Head of caudate nucleus (tissue), 42 donors: ENCODE results near the gene MAOA.
"Not testable (repeated sequence)": the region's sequence is repeated elsewhere in the genome, so short reads cannot be mapped to it uniquely, and the experiment has no call there.

Experiments used
- DNase-seq, 42 donors: peaks; one replicate each; pipeline versions ENCODE4 v3.0.0 to v3.0.0-alpha.2; 2020 to 2021; ENCODE audit warnings: mixed read lengths in 7 of 42
- intact Hi-C: fragments of 100-400 bp; cut with DNase I; formaldehyde crosslinking; loops from one replicate; pipeline ENCODE4 v1.15.0; 2022

MAOA gene

GRCh38 chrX:43706786-43707370, 50.8 kb downstream of the MAOA start:
- DNase-seq, result no peak
- intact Hi-C loops, result no loop called here

GRCh38 chrX:43707812-43708548, 51.9 kb downstream of the MAOA start:
- no peak for DNase-seq
- intact Hi-C loops, result no loop called here

- no peak for DNase-seq
- intact Hi-C loops, result no loop called here
These were observed 60.0 kb downstream of the MAOA start for GRCh38 chrX:43716144-43716543.

GRCh38 chrX:43716696-43717095, 60.6 kb downstream of the MAOA start:
- DNase-seq, result no peak
- intact Hi-C loops, result no loop called here

GRCh38 chrX:43717161-43717560, 61.1 kb downstream of the MAOA start:
- intact Hi-C loops, result no loop called here
- DNase-seq, result no peak

- no peak for DNase-seq
- intact Hi-C loops, result no loop called here
These were observed 62.0 kb downstream of the MAOA start for GRCh38 chrX:43718081-43718480.

- intact Hi-C loops, result no loop called here
- DNase-seq, result no peak
These were observed 62.4 kb downstream of the MAOA start for GRCh38 chrX:43718546-43718945.

GRCh38 chrX:43718956-43719355, 62.9 kb downstream of the MAOA start:
- no peak for DNase-seq

GRCh38 chrX:43720082-43720481, 64.0 kb downstream of the MAOA start:
- intact Hi-C loops, result no loop called here
- no peak for DNase-seq

More at GRCh38 chrX:43718956-43719355, 62.9 kb downstream of the MAOA start:
- intact Hi-C loops, result no loop called here

GRCh38 chrX:43720961-43721360, 64.9 kb downstream of the MAOA start:
- DNase-seq, result no peak
- intact Hi-C loops, result no loop called here

- intact Hi-C loops, DNase-seq: not testable (repeated sequence)
These were observed 69.1 kb downstream of the MAOA start for GRCh38 chrX:43725227-43725626.

GRCh38 chrX:43727254-43727653, 71.2 kb downstream of the MAOA start:
- DNase-seq, intact Hi-C loops: not testable (repeated sequence)

GRCh38 chrX:43728002-43728401, 71.9 kb downstream of the MAOA start:
- DNase-seq, result no peak

GRCh38 chrX:43728966-43729365, 72.9 kb downstream of the MAOA start:
- intact Hi-C loops, result no loop called here
- DNase-seq, result no peak

More at GRCh38 chrX:43728002-43728401, 71.9 kb downstream of the MAOA start:
- intact Hi-C loops, result no loop called here

- no peak for DNase-seq
- intact Hi-C loops, result no loop called here
These were observed 75.0 kb downstream of the MAOA start for GRCh38 chrX:43731086-43731485.

GRCh38 chrX:43733699-43734098, 77.6 kb downstream of the MAOA start:
- intact Hi-C loops, result no loop called here
- DNase-seq, result no peak

- no peak for DNase-seq
- intact Hi-C loops, result no loop called here
These were observed 78.3 kb downstream of the MAOA start for GRCh38 chrX:43734444-43734843.

GRCh38 chrX:43735534-43735933, 79.4 kb downstream of the MAOA start:
- intact Hi-C loops, result no loop called here
- no peak for DNase-seq

GRCh38 chrX:43735957-43736356, 79.9 kb downstream of the MAOA start:
- intact Hi-C loops, result no loop called here
- no peak for DNase-seq

- intact Hi-C loops, result no loop called here
- DNase-seq, result peak in 5 of 42 donors; percentile 0 to 10 (median 8)
These were observed 85.9 kb downstream of the MAOA start for GRCh38 chrX:43741843-43742573.
